ENCODE results near the gene CTNND2. TPM values are rescaled to one million over a fixed set of nuclear protein-coding genes. Genes with fewer than 3 reads are reported as not detected.

Gene CTNND2
- total RNA-seq, 1 experiment from 2014 or later, result 11.4 TPM

GRCh38 chr5:11687498-11687897, 216.7 kb downstream of the CTNND2 start:
- no peak for DNase-seq (ENCODE audit: extremely low read depth, low read depth)

- no peak for DNase-seq (ENCODE audit: extremely low read depth, low read depth)
These were observed 219.6 kb downstream of the CTNND2 start for GRCh38 chr5:11684607-11685006.

GRCh38 chr5:11683666-11684065, 220.6 kb downstream of the CTNND2 start:
- no peak for DNase-seq (ENCODE audit: extremely low read depth, low read depth)

GRCh38 chr5:11681796-11682195, 222.4 kb downstream of the CTNND2 start:
- no peak for DNase-seq (ENCODE audit: extremely low read depth, low read depth)

- no peak for DNase-seq (ENCODE audit: extremely low read depth, low read depth)
These were observed 224.6 kb downstream of the CTNND2 start for GRCh38 chr5:11679676-11680075.

GRCh38 chr5:11675184-11675583, 229.1 kb downstream of the CTNND2 start:
- no peak for DNase-seq (ENCODE audit: extremely low read depth, low read depth)

GRCh38 chr5:11672385-11673085, 231.7 kb downstream of the CTNND2 start:
- no peak for DNase-seq (ENCODE audit: extremely low read depth, low read depth)

- no peak for DNase-seq (ENCODE audit: extremely low read depth, low read depth)
These were observed 245.9 kb downstream of the CTNND2 start for GRCh38 chr5:11658376-11658775.

GRCh38 chr5:11656916-11657315, 247.3 kb downstream of the CTNND2 start:
- no peak for DNase-seq (ENCODE audit: extremely low read depth, low read depth)

GRCh38 chr5:11655681-11656080, 248.6 kb downstream of the CTNND2 start:
- DNase-seq (ENCODE audit: extremely low read depth, low read depth), result no peak

- no peak for DNase-seq (ENCODE audit: extremely low read depth, low read depth)
These were observed 253.3 kb downstream of the CTNND2 start for GRCh38 chr5:11650936-11651335.

GRCh38 chr5:11646141-11646540, 258.1 kb downstream of the CTNND2 start:
- no peak for DNase-seq (ENCODE audit: extremely low read depth, low read depth)

- DNase-seq (ENCODE audit: extremely low read depth, low read depth), result no peak
These were observed 261.8 kb downstream of the CTNND2 start for GRCh38 chr5:11642438-11642837.

GRCh38 chr5:11640158-11640873, 263.9 kb downstream of the CTNND2 start:
- DNase-seq (ENCODE audit: extremely low read depth, low read depth), result no peak

- no peak for DNase-seq (ENCODE audit: extremely low read depth, low read depth)
These were observed 281.5 kb downstream of the CTNND2 start for GRCh38 chr5:11622785-11623184.

- no peak for DNase-seq (ENCODE audit: extremely low read depth, low read depth)
These were observed 284.1 kb downstream of the CTNND2 start for GRCh38 chr5:11620172-11620571.

GRCh38 chr5:11619339-11620024, 284.8 kb downstream of the CTNND2 start:
- DNase-seq (ENCODE audit: extremely low read depth, low read depth), result peak; percentile 68

- peak; percentile 68 for DNase-seq (ENCODE audit: extremely low read depth, low read depth)
These were observed 287.2 kb downstream of the CTNND2 start for GRCh38 chr5:11617080-11617479.

GRCh38 chr5:11616624-11617023, 287.6 kb downstream of the CTNND2 start:
- peak; percentile 33 for DNase-seq (ENCODE audit: extremely low read depth, low read depth)

- no peak for DNase-seq (ENCODE audit: extremely low read depth, low read depth)
These were observed 293.2 kb downstream of the CTNND2 start for GRCh38 chr5:11611011-11611410.

- DNase-seq (ENCODE audit: extremely low read depth, low read depth), result no peak
These were observed 294.5 kb downstream of the CTNND2 start for GRCh38 chr5:11609570-11610303.

All from NCI-H460 (cell line).